Measurements from ENCODE around the gene CTCF. TPM values are rescaled to one million over a fixed set of nuclear protein-coding genes. Genes with fewer than 3 reads are reported as not detected.

The CTCF gene
- total RNA-seq, 3 donors from 2014 or later (not counting 1 experiment from before 2014, with no cell fraction given): 61.4 to 76.7 (median 63.6) TPM

- no peak overlapping the region for H3K27ac ChIP-seq (ENCODE audit: low read length)
- H3K36me3 Mint-ChIP-seq: peaks cover 8% of the 10 kb centered on the region
- H3K4me1 Mint-ChIP-seq: no peaks in the 10 kb centered on the region
- H3K4me3 ChIP-seq (ENCODE audit: low read length): no peak overlapping the region
- H3K27me3 Mint-ChIP-seq (ENCODE audit: low read depth in 2 of 2): no peaks in the 10 kb centered on the region
- no peaks in the 10 kb centered on the region for H3K9me3 ChIP-seq (ENCODE audit: control insufficient read depth, insufficient read depth, low read length)
- peaks cover 43% of the 10 kb centered on the region for H3K36me3 ChIP-seq (ENCODE audit: control insufficient read depth, insufficient read depth, low read length)
- TF ChIP-seq, protein P1, sequence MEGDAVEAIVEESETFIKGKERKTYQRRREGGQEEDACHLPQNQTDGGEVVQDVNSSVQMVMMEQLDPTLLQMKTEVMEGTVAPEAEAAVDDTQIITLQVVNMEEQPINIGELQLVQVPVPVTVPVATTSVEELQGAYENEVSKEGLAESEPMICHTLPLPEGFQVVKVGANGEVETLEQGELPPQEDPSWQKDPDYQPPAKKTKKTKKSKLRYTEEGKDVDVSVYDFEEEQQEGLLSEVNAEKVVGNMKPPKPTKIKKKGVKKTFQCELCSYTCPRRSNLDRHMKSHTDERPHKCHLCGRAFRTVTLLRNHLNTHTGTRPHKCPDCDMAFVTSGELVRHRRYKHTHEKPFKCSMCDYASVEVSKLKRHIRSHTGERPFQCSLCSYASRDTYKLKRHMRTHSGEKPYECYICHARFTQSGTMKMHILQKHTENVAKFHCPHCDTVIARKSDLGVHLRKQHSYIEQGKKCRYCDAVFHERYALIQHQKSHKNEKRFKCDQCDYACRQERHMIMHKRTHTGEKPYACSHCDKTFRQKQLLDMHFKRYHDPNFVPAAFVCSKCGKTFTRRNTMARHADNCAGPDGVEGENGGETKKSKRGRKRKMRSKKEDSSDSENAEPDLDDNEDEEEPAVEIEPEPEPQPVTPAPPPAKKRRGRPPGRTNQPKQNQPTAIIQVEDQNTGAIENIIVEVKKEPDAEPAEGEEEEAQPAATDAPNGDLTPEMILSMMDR (IDR thresholded peaks at IDR 0.05): no peak
- intact Hi-C loops (cut with micrococcal nuclease): no loop called here
- no peak overlapping the region for H3K4me3 Mint-ChIP-seq
- H3K9me3 Mint-ChIP-seq: no peaks in the 10 kb centered on the region
- 98% methylated on average over 12 of the region's 12 CpGs for WGBS (ENCODE audit: insufficient coverage)
- ATAC-seq (no peak), DNase-seq (no peak)
- H3K4me1 ChIP-seq (ENCODE audit: control insufficient read depth, insufficient read depth, low read length): no peaks in the 10 kb centered on the region
- H3K27me3 ChIP-seq (ENCODE audit: control insufficient read depth, insufficient read depth, low read length): no peaks in the 10 kb centered on the region
- no peak overlapping the region for H3K27ac Mint-ChIP-seq
Observed at GRCh38 chr16:67637625-67638024, 75.3 kb downstream of the CTCF start.

DNA sequence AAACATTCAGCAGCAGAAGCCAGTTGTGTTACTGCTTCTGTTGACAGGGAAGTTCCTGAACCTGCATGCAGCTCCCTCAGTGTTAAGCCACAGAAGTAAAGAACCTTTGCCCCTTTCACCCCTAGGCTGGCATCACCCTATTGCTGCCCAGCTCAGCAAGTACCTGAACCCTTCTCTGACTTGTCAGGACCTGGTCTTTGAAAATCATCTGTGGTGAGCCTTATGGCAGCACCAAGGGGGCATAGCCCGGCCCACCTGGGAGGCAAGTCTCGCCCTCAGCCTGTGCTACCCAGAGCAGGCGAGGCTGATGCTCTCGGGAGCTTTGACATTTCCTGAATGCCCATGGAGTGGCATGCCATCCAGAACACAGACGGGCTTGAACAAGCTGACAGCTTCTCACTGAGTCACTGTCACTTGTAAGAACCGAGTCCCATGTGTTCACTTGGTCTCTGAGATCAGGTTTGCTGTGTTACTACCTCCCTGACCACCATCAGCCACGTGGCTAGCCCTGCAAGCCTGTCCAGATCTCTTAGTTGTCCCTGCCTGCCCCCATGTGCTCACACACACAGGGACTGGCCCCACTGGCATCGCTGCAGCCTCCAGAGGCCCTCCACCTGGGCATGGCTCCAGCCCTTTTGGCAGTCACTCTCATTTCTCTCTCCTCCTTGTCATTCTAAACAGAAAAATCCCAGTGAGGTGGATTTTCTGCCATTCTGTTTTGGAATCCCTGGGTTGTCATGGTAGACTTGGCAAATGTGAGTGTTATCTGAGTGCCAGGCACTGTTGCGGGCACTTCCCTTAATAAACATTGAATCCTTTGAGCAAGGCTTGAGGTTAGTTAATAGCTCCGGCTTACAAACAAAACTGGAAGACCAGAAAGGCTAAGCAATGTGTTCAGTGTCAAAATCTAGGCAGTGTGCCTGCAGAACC is 79.7 kb downstream of the CTCF start:
- H3K27ac ChIP-seq (ENCODE audit: low read length): no peak overlapping the region
- no peaks in the 10 kb centered on the region for H3K9me3 ChIP-seq (ENCODE audit: control insufficient read depth, insufficient read depth, low read length)
- ATAC-seq (no peak), DNase-seq (no peak)
- Mint-ChIP-seq H3K9me3 (no peaks in the 10 kb centered on the region), H3K27ac (peak overlapping the region in 1 of 2 donors; percentile 9), H3K4me3 (no peak overlapping the region), H3K4me1 (no peaks in the 10 kb centered on the region), H3K36me3 (peaks cover 1% of the 10 kb centered on the region), H3K27me3 (ENCODE audit: low read depth in 2 of 2) (no peaks in the 10 kb centered on the region)
- H3K36me3 ChIP-seq (ENCODE audit: control insufficient read depth, insufficient read depth, low read length): peaks cover 26% of the 10 kb centered on the region
- H3K4me1 ChIP-seq (ENCODE audit: control insufficient read depth, insufficient read depth, low read length): peaks cover 22% of the 10 kb centered on the region
- intact Hi-C loops (cut with micrococcal nuclease): loop anchor here (5.0 kb wide), 1 partner anchor 80 kb away; the partner anchor contains the start of gene CTCF
- no peaks in the 10 kb centered on the region for H3K27me3 ChIP-seq (ENCODE audit: control insufficient read depth, insufficient read depth, low read length)
- TF ChIP-seq, protein P1 (IDR thresholded peaks at IDR 0.05): no peak
- 89% methylated on average over 10 of the region's 10 CpGs for WGBS (ENCODE audit: insufficient coverage)
- no peak overlapping the region for H3K4me3 ChIP-seq (ENCODE audit: low read length)

DNA sequence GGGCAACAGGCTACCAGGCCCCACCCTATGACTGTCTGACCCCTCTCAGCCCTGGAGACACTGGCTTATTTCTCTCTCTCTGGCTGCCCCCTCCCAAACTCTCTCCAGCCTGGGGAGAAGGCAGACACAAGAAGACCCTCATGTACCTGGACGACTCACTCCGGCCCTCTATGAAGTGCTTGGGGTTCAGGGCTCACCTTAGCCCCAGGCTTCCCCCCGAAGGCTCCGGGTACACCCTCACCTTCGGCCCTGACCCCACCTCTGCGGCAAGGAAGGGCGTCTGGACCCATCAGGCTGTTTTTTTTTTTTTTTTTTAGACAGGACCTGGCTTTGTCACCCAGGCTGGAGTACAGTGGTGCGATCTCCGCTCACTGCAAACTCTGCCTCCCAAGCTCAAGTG is 81.7 kb downstream of the CTCF start:
- Histone ChIP-seq H3K4me3 (ENCODE audit: low read length) (no peak overlapping the region), H3K27ac (ENCODE audit: low read length) (no peak overlapping the region), H3K9me3 (ENCODE audit: control insufficient read depth, insufficient read depth, low read length) (no peaks in the 10 kb centered on the region), H3K27me3 (ENCODE audit: control insufficient read depth, insufficient read depth, low read length) (no peaks in the 10 kb centered on the region), H3K36me3 (ENCODE audit: control insufficient read depth, insufficient read depth, low read length) (peaks cover 17% of the 10 kb centered on the region), H3K4me1 (ENCODE audit: control insufficient read depth, insufficient read depth, low read length) (peaks cover 22% of the 10 kb centered on the region)
- no peaks in the 10 kb centered on the region for H3K4me1 Mint-ChIP-seq
- no peaks in the 10 kb centered on the region for H3K27me3 Mint-ChIP-seq (ENCODE audit: low read depth in 2 of 2)
- no peaks in the 10 kb centered on the region for H3K36me3 Mint-ChIP-seq
- no peaks in the 10 kb centered on the region for H3K9me3 Mint-ChIP-seq
- no peak for ATAC-seq
- peak overlapping the region; percentile 16 to 80 for H3K27ac Mint-ChIP-seq
- intact Hi-C loops (cut with micrococcal nuclease): loop anchor here (1.0 to 5.0 kb wide), 2 partner anchors 82 to 97 kb away; partner anchors contain the start of gene CTCF
- 95% methylated on average over 9 of the region's 9 CpGs for WGBS (ENCODE audit: insufficient coverage)
- TF ChIP-seq, protein P1 (IDR thresholded peaks at IDR 0.05): no peak
- DNase-seq: no peak
- peak overlapping the region; percentile 28 for H3K4me3 Mint-ChIP-seq
